Stimulated activated CD8-positive, alpha-beta memory T cell treated with anti-CD3 and anti-CD28 coated beads, Interleukin-7, amount 100 ng/mL, for 1 hour (primary cell): ENCODE results near the gene PRKCA.
A peak's percentile ranks its signal among the peaks of the same experiment; 100 is the strongest.
"Not testable (repeated sequence)": the region's sequence is repeated elsewhere in the genome, so short reads cannot be mapped to it uniquely, and the experiment has no call there.

ENCODE experiments used
- DNase-seq, 2 donors: peaks; one replicate each; pipeline ENCODE4 v3.0.0-alpha.2; 2020; ENCODE audit warnings: low read depth in 2 of 2

Gene PRKCA

DNA sequence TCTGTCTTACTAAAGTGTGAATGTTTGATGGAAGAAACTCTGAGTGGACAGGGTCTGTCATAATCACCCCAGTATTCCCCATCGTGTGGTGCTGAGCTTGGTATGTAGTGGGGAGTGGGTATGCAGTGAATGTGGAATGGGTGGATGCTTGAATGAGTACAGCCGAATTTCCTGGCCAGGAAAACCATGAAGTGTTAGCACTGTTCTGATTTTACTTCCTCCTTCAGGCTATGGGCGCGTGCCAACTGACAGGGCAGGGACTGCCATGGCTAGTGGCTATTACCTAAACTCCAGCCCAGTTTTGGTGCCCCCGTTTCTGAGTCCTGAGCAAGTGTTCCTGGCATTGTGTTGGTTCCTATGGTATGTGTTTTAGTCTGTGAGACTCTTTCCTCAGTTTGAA, 48.6 kb downstream of the PRKCA start:
- no peak for DNase-seq

DNA sequence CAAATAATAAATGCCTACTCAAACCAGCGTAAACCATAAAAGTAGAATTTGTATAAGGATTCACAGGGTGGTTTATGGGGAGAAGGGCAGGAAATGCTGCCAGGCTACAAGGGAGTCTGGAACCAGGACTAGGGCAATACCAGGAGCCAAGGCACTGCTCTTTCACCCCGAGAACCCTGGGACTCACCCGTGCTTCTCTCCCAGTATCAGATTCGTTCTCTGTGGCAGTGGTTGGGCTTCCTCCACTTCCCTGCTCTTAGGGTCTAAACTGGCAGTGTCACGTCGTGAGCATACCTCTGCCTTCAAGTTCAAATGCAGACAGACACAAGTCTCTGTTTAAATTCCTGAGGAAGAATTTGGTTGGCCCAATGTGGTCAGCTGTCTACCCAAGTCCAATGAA, 49.3 kb downstream of the PRKCA start:
- DNase-seq: no peak

DNA sequence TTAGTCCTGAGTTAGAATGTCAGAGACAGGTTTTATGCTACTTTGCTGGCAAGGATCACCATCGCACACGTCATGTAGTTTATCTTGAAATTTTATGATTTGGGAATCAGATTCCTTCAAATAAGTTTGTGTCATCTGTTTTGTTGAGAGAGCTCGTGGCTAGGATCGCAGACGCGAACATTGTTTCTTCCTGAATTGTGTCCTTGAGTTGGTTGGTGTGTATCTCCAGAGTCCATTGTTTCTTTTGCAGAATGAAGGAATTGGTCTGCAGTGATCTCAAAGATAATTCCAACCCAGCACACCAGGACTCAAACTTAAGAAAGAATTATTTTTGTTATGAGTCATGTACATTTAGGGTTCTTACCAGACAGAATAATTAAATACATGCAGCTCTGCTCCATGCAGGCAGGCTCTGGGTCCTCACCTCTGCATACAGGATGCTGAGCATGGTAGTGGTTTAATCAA, 51.6 kb downstream of the PRKCA start:
- DNase-seq: no peak

DNA sequence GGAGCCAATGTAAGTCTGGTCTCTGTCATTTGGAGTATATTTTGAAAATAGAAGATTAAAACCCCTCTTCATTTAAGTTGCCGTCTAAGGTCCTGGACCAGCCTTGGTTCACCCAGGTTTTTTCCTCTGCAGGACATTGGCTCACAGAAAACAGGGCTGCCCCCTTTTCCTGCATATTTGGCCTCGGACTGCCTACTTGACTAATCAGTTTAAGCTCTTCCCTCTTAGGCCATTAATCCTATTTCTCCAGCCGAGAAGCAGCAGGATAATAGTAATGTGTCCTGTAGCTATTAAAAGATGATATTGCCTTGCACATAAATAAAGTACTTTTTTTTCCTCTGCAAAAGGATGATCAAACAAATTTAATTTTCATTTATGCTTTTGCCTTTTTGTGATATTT, 52.1 kb downstream of the PRKCA start:
- no peak for DNase-seq

DNA sequence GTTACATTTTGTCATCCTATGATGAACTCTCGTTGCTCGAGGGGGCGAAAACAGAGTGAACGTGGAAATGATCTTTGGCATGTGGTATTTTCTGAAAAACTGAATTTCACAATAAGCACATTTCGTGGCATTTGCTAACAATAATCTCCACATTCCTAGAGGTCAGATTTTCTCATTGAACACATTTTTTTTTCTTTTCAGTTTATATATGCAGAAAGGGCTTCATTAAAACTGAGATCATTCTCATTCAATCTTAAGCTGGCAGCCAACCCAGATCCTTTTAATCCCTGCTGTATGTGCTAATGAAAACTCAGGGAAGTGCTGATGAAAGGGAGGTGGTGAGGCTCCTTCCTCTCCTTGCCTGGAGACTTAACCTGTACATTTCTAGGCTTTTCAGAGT, 52.6 kb downstream of the PRKCA start:
- no peak for DNase-seq

DNA sequence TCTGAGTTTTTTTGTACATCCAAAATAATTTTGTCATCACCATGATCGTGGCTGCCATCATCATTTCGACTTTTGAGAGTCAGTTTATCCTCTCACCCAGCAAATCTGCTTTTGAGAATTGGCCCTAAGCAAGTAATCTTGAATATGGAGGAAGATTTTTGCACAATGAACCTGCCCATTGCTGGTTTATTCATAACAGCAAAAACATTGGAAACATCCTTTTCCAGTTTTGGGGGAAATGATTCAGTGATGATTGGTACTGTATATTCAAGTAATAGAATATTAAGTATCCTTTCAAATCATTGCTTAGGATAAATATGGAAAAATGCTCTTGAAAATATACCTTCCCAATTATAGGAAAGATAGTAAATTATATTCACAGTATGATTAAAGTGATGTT, 53.1 kb downstream of the PRKCA start:
- DNase-seq: no peak

DNA sequence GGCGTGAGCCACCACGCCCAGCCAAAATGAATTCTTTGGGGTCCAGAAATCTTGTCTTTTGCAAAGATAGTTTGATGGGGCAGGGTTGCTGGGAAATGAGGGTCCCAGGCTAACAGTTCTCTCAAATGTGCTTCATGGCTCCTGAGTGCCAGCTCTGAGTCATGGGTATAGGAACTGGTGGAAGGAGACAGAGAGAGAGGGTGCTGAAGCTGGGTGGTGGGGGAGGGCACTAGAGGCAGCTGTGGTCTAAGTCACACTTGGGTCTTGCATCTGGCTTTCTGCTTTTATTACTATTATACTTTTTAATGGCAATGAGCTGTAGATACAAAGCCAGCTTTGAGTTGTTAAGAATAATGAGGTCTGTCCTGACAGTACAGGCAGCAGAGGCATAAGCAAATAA, 54.6 kb downstream of the PRKCA start:
- no peak for DNase-seq

DNA sequence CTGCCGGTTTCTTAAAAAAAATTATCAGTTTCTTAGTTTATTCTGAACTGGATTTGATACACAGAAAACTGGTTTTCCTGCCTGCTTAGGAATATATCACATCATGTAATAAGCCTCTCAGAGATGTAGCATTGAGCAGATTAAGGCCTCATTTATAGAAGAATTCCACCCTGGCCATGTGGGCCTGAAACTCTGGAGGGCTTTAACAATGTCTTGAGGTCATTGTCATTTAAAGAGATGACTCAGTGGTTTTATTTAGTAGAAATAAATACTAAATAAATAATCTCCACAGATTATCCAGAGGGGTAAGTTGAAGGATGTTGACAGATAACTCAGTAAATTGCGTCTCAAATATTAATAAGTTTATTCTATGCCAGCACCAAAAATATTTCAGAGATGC, 56.9 kb downstream of the PRKCA start:
- DNase-seq: no peak

DNA sequence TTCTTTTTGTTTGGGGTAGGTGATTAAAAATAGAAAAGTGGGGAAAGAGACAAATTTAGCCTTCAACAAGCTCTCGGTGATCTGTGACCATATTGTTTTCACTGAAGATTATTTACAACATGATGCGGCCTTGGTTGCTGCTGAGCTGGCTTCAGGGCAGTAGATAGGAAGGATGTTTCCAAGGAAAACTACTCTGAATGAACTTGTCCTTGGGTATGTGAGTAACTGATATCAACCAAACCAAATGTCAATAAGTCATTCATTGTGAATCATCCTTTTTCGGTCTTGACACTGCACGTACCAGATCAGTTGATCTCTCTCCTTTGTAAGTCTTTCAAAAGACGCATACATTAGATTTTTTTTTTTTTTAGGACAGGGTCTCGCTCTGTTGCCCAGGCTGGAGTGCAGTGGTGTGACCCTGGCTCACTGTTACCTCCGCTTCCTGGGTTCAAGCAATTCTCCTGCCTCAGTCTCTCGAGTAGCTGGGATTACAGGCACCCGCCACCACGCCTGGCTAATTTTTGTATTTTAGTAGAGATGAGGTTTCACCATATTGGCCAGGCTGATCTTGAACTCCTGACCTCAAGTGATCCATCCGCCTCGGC, 58.6 kb downstream of the PRKCA start:
- not testable (repeated sequence) for DNase-seq

DNA sequence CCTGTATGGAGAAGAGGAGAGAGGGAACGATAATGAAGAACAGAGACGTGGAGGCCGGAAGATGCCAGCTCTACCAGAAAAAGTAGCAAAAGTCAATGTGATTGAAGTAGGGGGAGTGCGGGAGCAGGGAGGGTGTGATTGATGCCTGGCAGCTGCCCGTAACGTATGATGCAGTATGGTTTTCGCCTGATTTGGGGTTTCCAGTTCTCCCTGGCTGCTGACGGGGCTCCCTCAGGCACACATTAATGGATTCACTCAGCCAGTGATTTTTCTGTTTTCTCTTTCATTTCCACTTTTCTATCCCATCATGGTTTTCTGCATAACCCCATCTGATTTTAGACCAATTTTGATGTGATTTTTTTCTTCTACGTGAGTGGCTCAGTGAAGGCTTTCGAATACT, 62.1 kb downstream of the PRKCA start:
- DNase-seq: no peak

DNA sequence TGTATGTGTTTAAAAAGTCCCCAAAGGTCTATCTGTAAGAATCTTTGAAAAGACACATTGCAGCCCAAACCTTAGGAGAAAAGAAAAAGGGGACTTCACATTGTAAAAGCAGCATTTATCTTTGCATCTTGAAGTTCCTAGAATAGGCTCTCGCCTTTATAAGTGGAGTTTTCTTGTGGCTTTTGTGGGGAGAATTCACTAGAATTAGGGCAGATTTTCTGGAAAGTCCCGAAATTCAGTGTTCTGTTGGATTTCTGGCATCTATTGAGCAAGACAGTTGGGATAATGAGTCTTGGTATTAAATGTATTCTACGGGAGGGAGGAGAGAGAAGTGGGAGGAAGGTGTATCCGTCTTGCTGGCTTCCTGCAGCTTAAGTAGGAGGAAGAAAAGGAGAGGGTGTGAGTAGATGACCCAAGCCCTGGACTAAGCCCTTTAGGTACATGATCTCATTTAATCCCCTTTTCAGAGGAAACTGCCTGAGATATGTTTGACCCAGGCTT, 62.6 kb downstream of the PRKCA start:
- no peak for DNase-seq

DNA sequence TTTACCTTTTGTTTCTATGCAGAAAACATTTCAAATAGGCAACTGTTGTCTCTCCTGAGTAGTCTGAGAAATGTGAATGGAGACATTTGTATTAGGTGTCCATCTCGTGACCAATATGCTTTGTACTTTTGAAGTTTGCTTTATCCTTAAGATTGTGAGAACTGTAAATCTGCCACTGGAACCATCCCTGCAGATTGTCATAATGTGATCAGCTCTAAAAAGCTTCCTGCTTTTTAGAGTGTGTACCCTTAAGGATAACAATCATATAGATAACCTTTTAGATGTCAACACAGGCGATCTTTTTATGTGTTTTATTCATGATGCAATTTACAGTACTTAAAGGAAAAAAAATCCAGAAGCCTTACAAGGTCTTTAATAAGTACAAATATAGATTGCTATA, 63.5 kb downstream of the PRKCA start:
- no peak for DNase-seq

DNA sequence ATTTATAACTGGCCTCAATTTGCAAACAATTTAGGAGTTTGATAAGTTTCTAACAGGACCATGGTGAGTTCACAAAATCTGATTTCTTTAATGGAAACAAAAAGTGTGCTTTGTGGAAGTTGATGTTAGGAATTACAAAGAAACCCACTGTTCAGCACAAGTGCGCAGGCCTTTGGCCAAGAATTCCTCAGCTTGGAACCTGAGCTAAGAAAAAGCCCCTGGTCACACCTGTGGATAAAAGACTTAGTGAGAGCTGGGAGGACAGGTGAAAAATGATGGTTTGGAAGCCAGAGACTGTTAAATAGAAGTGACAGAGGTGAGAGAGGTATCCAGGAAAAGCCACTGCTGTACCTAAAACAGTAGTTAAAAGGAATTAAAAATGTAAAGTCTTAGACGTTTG, 64.7 kb downstream of the PRKCA start:
- DNase-seq: no peak

DNA sequence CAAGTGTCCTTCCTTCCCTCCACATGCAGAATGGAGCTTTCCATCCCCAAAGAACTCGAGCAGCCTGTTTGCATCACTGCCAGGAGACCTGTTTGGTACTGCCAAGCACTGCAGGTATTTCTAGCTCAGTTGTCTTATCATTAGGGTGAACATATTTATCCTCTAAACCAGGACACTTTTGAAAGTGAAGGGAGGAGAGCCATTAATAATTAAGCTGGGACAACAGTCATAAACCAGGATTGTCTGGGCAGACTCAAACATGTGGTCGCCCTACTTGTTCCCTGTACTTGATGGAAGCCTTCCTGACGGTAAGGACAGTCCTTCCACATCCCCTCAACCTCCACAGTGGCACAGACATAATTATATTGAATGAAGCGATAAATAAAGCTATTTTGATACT, 67.4 kb downstream of the PRKCA start:
- DNase-seq: no peak

DNA sequence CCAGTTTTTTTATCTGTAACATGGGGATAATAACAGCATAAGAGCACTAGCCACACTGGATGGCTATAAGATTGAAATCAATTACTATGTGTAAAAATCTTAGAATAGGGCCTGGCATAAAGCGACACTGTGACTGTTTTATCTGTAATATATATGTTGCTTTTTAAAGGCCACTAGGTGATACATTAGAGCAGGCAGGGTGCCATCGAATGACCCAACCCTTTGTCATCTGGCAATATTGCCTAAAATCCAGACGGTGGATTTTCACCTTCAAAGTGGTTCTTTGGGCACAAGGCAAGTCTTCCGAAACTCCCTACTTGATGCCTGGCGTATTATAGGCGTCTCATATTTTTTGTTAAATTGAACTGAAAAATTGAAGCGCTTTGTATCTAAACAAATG, 69.1 kb downstream of the PRKCA start:
- DNase-seq: no peak

DNA sequence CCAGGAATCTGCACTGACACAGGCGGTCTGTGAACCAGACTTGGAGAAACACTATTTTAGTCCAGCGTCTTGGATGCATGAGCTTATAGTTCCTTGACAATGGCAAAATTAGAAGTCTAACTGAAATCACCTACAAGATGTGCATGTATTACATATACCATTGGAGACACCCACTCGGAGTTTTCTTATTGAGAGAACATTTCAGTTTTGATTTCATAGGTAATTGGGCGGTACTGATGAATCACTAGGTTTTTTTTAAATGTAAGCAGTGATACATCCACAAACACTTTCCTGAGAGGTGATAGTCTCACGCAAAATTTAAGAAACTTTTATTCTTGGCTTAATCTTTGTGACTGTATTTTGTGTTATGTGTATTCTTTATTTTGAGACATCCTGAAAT, 69.8 kb downstream of the PRKCA start:
- DNase-seq: no peak

DNA sequence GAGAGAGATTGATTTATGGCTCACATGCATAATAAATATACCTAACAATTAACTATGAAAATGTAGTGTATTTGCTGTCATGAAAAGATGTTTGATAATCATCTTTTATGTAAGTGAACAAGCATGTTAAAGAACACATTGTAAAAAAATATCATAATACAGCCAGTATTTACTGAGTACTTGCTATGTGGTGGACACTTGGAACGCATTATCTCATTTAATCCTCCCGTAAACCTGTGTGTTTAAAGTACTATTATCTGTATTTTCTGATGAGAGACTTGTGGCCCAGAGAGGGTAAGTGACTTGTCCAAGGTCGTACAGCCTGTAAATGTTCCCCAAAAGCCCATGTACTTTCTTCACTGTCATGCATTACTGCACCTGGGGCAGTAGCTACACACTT, 70.7 kb downstream of the PRKCA start:
- DNase-seq: no peak

DNA sequence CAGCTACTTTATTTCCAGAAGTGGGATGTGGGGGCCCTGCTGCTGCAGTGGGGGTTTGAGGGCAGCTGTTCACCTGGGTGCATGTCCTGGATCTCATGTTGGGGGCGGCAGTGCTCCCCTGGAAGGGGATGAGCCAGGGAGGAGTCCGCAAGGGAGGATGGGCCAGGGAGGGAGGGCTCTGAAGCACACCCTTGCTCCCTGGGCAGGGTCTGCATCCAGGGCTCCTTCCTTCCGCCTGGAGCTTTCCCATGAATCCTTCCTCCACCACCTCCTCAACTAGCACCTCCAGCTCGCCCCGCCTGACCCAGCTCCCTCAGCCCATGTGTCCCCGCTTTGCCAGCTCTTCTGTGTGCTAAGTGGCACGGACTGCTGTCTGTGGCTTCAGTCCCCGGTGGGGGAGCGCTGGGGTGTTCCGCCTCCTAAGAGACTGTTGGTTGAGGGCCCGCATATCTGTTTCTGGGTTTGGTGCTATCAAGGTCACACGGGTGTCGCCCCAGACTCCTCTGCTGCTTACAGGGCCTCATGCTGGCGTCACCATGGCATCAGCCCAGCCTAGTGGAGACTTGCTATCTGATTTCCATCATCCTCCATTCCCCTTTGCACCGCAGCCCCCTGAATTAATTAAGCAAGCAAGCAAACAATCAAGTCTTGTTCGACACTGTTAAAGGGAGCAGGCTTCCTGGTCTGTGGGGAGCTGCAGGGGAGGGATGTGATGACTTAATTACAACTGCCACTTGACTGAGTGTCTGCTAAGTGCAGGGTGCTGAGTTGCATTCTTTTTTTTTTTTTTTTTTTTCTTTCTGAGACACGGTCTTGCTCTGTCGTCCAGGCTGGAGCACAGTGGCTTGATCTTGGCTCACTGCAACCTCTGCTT, 71.8 kb downstream of the PRKCA start:
- DNase-seq: peak; percentile 29 to 52

DNA sequence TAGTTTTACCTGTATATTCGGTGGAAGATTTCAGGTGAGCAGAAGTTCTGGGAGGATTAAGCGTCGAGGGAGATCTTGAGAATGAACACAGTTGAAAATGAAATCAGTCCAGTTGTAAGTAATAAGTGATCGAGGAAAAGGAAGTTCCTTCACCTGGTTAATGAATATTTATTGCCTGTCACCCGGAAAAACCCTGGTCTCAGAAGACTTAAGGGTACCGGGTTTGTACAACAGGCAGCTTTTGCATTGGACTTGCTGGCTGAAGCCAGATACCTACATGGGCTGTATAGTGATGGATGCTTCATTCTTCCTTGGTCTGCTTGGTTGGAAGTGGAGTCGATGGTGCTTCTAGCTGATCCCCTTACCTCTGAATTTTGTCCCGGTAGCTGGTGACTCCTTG, 72.7 kb downstream of the PRKCA start:
- no peak for DNase-seq

DNA sequence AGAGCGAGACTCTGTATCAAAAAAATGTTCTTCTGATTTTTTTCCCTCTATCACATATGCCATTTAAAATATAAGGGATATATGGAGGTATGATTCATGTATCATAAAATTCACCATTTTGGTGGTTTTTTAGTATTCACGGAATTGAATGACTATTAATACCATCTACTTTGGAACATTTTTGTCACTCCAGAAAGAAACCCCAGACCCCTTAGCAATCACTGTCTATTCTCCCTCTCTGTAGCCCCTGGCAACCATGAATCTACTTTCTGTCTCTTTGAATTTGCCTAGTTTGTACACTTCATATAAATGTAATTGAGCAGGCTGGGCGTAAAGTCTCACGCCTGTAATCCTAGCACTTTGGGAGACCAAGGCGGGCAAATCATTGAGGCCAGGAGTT, 75.9 kb downstream of the PRKCA start:
- no peak for DNase-seq

DNA sequence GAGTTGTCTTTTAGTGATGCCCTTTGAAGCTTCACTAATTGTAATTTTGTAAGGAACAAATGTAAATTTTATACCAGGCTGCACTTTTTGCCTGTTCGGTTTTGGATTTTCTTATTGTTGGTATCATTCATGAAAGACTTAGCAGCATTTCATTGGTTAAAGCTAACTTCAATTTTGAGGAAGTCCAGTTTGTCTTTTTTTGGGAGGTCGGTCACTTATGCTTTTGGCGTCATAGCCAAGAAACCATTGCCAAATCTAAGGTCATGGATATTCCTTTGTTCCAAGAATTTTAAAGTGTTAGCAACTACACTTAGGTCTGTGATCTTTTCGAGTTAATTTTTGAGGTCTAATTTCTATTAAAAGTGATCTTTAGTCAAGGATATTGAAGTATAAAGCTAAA, 77.1 kb downstream of the PRKCA start:
- no peak for DNase-seq

DNA sequence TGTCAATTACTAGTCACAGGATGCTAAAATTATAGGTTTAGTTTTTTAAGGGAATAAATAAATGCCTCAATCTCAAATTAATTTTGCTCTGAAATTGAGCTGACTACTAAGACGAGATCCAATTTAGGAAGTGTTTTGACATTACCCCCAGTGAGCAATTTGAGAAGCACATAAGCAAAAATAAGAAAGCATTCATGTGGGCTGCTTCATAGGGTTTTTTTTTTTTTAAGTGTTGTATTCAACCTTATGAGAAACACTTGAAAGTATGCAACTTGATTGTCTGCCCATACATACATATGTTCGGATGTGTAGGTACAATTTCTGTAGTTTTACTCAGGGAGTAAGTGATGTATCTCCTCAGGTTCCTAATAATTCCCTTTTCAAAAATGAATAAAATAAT, 77.6 kb downstream of the PRKCA start:
- no peak for DNase-seq

DNA sequence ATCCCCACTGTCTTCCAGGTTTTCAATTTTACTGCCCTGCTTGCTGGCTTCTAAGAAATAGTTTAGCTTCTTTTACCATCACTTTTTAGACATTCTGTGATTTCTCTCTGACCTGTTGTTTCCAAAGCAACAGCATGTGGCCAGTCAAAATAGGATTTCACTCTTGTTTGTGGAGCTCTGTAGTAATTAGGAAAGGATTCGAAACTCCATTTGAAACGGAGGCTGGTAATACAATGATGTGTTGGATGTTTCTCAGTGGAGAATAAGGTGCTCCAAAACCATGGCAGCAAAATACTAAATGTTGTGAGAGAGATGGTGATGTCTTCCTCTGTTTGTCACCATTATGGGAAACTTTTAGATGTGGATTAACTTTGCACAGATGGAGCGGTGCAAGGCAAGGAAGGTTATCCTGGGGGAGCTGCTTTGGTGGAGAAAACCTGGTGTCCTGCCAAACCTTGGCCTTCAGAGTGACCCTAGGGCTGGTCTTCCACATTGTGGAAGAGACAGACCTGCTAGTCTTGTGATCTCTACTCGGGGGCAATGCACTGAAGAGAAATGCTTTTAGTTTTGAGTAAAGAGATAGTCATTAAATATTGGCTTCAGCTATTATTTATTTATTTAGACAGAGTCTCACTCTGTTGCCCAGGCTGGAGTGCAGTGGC, 79.4 kb downstream of the PRKCA start:
- DNase-seq: no peak
